ENCODE measurements around the gene EXOC4.

Gene EXOC4

GRCh38 chr7:133699386-133699785, 446.5 kb downstream of the EXOC4 start:
- Histone ChIP-seq H3K4me3 (ENCODE audit: low read depth in 1 of 2, low read length in 2 of 2) (no peak overlapping the region), H3K4me1 (ENCODE audit: insufficient read depth, low read length) (no peaks in the 10 kb centered on the region), H3K36me3 (ENCODE audit: insufficient read depth, low read length) (no peaks in the 10 kb centered on the region), H3K27me3 (ENCODE audit: control insufficient read depth in 1 of 2, insufficient read depth in 2 of 2, low read length in 2 of 2) (no peaks in the 10 kb centered on the region), H3K27ac (ENCODE audit: low read depth, low read length) (no peak overlapping the region), H3K9me3 (ENCODE audit: low read length) (no peaks in the 10 kb centered on the region), H3K9ac (ENCODE audit: low read length) (no peak overlapping the region)

DNA sequence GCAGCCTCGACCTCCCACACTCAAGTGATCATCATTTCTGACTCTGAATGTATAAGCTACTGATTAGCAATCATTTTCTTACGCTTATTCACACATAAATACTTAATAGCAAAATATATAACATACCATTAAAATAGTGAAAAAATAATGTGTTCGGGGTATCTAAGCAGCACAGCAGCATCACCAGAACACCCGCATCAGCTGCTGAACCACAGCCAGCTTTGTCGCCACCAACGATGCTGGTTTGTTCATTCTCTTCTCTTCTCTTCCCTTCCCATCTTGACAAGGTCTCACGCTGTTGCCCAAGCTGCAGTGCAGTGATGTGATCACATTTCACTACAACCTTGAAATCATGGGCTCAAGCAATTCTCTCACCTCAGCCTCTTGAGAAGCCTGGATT, 449.2 kb downstream of the EXOC4 start:
- Histone ChIP-seq H3K27ac (ENCODE audit: low read depth, low read length) (no peak overlapping the region), H3K9ac (ENCODE audit: low read length) (no peak overlapping the region), H3K9me3 (ENCODE audit: low read length) (no peaks in the 10 kb centered on the region), H3K4me1 (ENCODE audit: insufficient read depth, low read length) (no peaks in the 10 kb centered on the region), H3K36me3 (ENCODE audit: insufficient read depth, low read length) (no peaks in the 10 kb centered on the region), H3K4me3 (ENCODE audit: low read depth in 1 of 2, low read length in 2 of 2) (no peak overlapping the region), H3K27me3 (ENCODE audit: control insufficient read depth in 1 of 2, insufficient read depth in 2 of 2, low read length in 2 of 2) (no peaks in the 10 kb centered on the region)

GRCh38 chr7:133702960-133703359, 450.1 kb downstream of the EXOC4 start:
- no peaks in the 10 kb centered on the region for H3K36me3 ChIP-seq (ENCODE audit: insufficient read depth, low read length)
- no peaks in the 10 kb centered on the region for H3K9me3 ChIP-seq (ENCODE audit: low read length)
- no peaks in the 10 kb centered on the region for H3K27me3 ChIP-seq (ENCODE audit: control insufficient read depth in 1 of 2, insufficient read depth in 2 of 2, low read length in 2 of 2)
- H3K4me1 ChIP-seq (ENCODE audit: insufficient read depth, low read length): no peaks in the 10 kb centered on the region
- H3K27ac ChIP-seq (ENCODE audit: low read depth, low read length): no peak overlapping the region
- H3K4me3 ChIP-seq (ENCODE audit: low read depth in 1 of 2, low read length in 2 of 2): no peak overlapping the region
- no peak overlapping the region for H3K9ac ChIP-seq (ENCODE audit: low read length)

GRCh38 chr7:133703547-133703946, 450.7 kb downstream of the EXOC4 start:
- H3K9ac ChIP-seq (ENCODE audit: low read length): no peak overlapping the region
- H3K4me3 ChIP-seq (ENCODE audit: low read depth in 1 of 2, low read length in 2 of 2): no peak overlapping the region
- no peaks in the 10 kb centered on the region for H3K27me3 ChIP-seq (ENCODE audit: control insufficient read depth in 1 of 2, insufficient read depth in 2 of 2, low read length in 2 of 2)
- no peaks in the 10 kb centered on the region for H3K4me1 ChIP-seq (ENCODE audit: insufficient read depth, low read length)
- no peaks in the 10 kb centered on the region for H3K36me3 ChIP-seq (ENCODE audit: insufficient read depth, low read length)
- H3K27ac ChIP-seq (ENCODE audit: low read depth, low read length): no peak overlapping the region
- H3K9me3 ChIP-seq (ENCODE audit: low read length): no peaks in the 10 kb centered on the region

DNA sequence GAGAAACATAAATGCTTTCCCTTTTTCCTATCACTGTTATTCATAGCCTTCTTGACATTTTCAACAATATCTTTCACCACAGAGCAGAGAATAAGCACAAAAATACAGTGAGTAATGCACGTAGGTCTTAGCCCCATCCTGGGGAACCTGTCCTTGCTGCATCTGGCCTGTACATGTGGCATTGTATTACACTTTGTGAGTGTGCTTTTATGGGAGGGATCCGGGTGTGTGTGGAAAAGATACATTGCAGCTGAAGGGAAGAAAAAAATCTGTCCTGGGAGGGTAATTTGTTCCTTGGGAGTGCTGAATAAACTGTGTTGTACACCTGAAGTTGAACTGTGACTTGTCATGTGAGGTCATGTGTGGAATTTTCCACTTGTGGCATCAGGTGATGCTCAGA, 451.6 kb downstream of the EXOC4 start:
- Histone ChIP-seq H3K4me1 (ENCODE audit: insufficient read depth, low read length) (no peaks in the 10 kb centered on the region), H3K9me3 (ENCODE audit: low read length) (no peaks in the 10 kb centered on the region), H3K27me3 (ENCODE audit: control insufficient read depth in 1 of 2, insufficient read depth in 2 of 2, low read length in 2 of 2) (no peaks in the 10 kb centered on the region), H3K36me3 (ENCODE audit: insufficient read depth, low read length) (no peaks in the 10 kb centered on the region), H3K27ac (ENCODE audit: low read depth, low read length) (no peak overlapping the region), H3K4me3 (ENCODE audit: low read depth in 1 of 2, low read length in 2 of 2) (no peak overlapping the region), H3K9ac (ENCODE audit: low read length) (no peak overlapping the region)

- no peaks in the 10 kb centered on the region for H3K36me3 ChIP-seq (ENCODE audit: insufficient read depth, low read length)
- no peak overlapping the region for H3K4me3 ChIP-seq (ENCODE audit: low read depth in 1 of 2, low read length in 2 of 2)
- H3K9ac ChIP-seq (ENCODE audit: low read length): no peak overlapping the region
- no peaks in the 10 kb centered on the region for H3K9me3 ChIP-seq (ENCODE audit: low read length)
- no peak overlapping the region for H3K27ac ChIP-seq (ENCODE audit: low read depth, low read length)
- no peaks in the 10 kb centered on the region for H3K27me3 ChIP-seq (ENCODE audit: control insufficient read depth in 1 of 2, insufficient read depth in 2 of 2, low read length in 2 of 2)
- H3K4me1 ChIP-seq (ENCODE audit: insufficient read depth, low read length): no peaks in the 10 kb centered on the region
Measured at GRCh38 chr7:133705596-133705995, 452.7 kb downstream of the EXOC4 start.

DNA sequence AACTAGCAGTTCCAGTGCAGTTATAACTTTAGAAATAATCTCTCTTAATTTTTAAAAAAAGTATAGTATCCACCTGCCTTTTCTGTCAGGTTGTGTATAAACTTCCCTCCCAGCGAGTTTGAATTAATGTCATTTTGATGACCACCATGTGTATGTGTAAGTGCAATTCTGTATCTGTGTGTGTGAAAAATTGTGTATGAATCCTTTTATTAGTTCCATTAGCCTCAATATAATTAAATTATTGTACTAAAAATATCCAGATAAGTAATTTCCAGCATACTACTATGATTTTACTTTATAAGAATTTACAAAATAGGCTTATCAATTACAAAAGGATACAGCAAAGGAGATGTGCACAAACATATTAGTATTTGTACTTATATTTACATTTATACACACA, 453.1 kb downstream of the EXOC4 start:
- Histone ChIP-seq H3K36me3 (ENCODE audit: insufficient read depth, low read length) (no peaks in the 10 kb centered on the region), H3K27me3 (ENCODE audit: control insufficient read depth in 1 of 2, insufficient read depth in 2 of 2, low read length in 2 of 2) (no peaks in the 10 kb centered on the region), H3K4me1 (ENCODE audit: insufficient read depth, low read length) (no peaks in the 10 kb centered on the region), H3K9ac (ENCODE audit: low read length) (no peak overlapping the region), H3K9me3 (ENCODE audit: low read length) (no peaks in the 10 kb centered on the region), H3K27ac (ENCODE audit: low read depth, low read length) (no peak overlapping the region), H3K4me3 (ENCODE audit: low read depth in 1 of 2, low read length in 2 of 2) (no peak overlapping the region)

DNA sequence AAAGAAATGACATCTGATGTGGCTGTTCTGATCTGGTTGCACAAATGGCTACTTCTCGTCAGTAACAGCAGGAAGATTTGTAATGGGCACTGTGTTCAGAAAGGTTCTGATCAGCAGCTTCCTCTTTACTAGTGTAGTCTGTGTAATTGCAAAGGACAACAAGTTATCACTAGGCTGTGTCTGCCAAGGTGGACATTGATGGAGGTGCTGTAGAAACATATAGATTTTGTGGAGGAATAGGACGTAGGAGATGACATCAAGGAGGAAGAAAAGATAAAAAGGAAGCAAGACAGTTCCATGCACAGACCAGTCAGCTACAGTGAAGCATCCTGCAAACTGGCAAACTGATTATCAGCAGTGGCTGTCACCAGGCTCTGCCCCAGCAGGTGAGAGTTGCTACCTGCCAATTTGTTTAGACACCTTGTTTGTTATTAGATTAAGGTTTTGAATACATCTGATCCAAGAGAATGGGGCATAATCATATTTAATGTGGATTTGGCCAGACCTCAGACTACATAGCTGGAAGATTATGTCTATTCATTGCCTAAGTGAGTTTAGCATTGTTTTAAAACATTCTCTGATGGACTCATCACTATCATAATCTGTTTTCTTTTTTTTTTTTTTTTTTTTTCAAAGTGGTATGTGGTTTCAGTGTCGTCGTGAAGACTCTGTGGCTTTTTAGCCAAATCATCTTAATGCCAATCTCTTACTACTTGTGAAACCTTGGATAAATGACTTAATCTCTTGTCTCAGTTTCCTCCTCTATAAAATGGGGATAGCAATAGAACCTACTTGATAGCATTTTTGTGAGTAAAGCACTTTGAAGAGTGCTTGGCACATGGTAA, 456.4 kb downstream of the EXOC4 start:
- H3K27ac ChIP-seq (ENCODE audit: low read depth, low read length): no peak overlapping the region
- H3K9me3 ChIP-seq (ENCODE audit: low read length): no peaks in the 10 kb centered on the region
- no peaks in the 10 kb centered on the region for H3K4me1 ChIP-seq (ENCODE audit: insufficient read depth, low read length)
- H3K36me3 ChIP-seq (ENCODE audit: insufficient read depth, low read length): no peaks in the 10 kb centered on the region
- H3K4me3 ChIP-seq (ENCODE audit: low read depth in 1 of 2, low read length in 2 of 2): no peak overlapping the region
- H3K27me3 ChIP-seq (ENCODE audit: control insufficient read depth in 1 of 2, insufficient read depth in 2 of 2, low read length in 2 of 2): no peaks in the 10 kb centered on the region
- no peak overlapping the region for H3K9ac ChIP-seq (ENCODE audit: low read length)

DNA sequence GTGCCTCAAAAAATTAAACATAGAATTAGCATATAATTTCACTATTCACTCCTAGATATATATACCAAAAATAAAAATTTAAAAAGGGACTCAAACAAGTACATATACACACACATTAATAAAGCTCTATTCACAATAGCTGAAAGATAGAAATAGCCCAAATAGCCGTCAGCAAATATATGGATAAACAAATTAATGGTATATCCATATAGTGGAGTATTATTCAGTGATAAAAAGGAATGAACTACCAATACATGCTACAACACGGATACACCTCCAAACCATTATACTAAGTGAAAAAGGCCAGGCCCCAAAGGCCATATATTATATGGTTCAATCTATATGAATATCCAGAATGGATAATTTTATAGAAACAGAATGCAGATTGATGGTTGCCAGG, 459.7 kb downstream of the EXOC4 start:
- Histone ChIP-seq H3K4me1 (ENCODE audit: insufficient read depth, low read length) (no peaks in the 10 kb centered on the region), H3K4me3 (ENCODE audit: low read depth in 1 of 2, low read length in 2 of 2) (no peak overlapping the region), H3K9ac (ENCODE audit: low read length) (no peak overlapping the region), H3K36me3 (ENCODE audit: insufficient read depth, low read length) (no peaks in the 10 kb centered on the region), H3K27ac (ENCODE audit: low read depth, low read length) (no peak overlapping the region), H3K27me3 (ENCODE audit: control insufficient read depth in 1 of 2, insufficient read depth in 2 of 2, low read length in 2 of 2) (no peaks in the 10 kb centered on the region), H3K9me3 (ENCODE audit: low read length) (no peaks in the 10 kb centered on the region)

DNA sequence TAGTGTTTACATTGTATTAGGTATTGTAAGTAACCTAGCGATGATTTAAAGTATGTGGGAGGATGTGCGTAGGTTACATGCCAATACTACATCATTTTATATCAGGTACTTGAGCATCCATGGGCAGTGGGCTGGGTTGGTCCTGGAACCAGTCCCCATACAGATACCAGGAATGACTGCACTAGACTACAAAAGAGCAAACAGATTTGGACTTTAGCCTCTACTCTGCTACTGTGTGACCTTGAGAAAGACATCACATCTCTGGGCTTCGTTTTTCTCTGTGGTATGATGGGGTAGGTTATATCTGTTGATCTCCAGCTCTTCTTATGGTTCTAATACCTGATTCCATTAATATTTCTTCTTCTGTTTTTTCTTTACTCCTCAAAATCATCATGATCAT, 461.8 kb downstream of the EXOC4 start:
- Histone ChIP-seq H3K9ac (ENCODE audit: low read length) (no peak overlapping the region), H3K27me3 (ENCODE audit: control insufficient read depth in 1 of 2, insufficient read depth in 2 of 2, low read length in 2 of 2) (no peaks in the 10 kb centered on the region), H3K9me3 (ENCODE audit: low read length) (no peaks in the 10 kb centered on the region), H3K4me3 (ENCODE audit: low read depth in 1 of 2, low read length in 2 of 2) (no peak overlapping the region), H3K36me3 (ENCODE audit: insufficient read depth, low read length) (no peaks in the 10 kb centered on the region), H3K27ac (ENCODE audit: low read depth, low read length) (no peak overlapping the region), H3K4me1 (ENCODE audit: insufficient read depth, low read length) (no peaks in the 10 kb centered on the region)

DNA sequence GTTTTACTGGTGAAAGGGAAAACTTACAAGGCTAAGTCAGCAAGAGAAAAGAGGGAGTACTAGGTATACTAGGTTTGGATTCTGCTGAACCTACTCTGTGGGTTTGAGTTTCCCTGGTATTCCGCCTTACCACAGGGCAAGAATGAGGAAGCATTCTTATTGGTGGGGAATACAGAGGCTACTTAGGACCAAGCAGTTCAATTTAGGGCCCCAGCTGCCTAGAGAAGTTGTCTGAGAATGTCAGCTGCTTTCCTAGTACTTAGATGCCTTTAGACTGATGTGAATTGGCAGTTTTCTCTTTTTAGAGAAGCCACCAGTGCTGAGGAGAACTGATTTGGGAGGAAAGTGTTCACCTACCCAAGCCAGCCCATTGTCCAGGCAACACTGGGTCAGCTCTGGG, 465.3 kb downstream of the EXOC4 start:
- Histone ChIP-seq H3K4me1 (ENCODE audit: insufficient read depth, low read length) (no peaks in the 10 kb centered on the region), H3K27ac (ENCODE audit: low read depth, low read length) (no peak overlapping the region), H3K9me3 (ENCODE audit: low read length) (no peaks in the 10 kb centered on the region), H3K9ac (ENCODE audit: low read length) (no peak overlapping the region), H3K4me3 (ENCODE audit: low read depth in 1 of 2, low read length in 2 of 2) (no peak overlapping the region), H3K27me3 (ENCODE audit: control insufficient read depth in 1 of 2, insufficient read depth in 2 of 2, low read length in 2 of 2) (no peaks in the 10 kb centered on the region), H3K36me3 (ENCODE audit: insufficient read depth, low read length) (no peaks in the 10 kb centered on the region)

DNA sequence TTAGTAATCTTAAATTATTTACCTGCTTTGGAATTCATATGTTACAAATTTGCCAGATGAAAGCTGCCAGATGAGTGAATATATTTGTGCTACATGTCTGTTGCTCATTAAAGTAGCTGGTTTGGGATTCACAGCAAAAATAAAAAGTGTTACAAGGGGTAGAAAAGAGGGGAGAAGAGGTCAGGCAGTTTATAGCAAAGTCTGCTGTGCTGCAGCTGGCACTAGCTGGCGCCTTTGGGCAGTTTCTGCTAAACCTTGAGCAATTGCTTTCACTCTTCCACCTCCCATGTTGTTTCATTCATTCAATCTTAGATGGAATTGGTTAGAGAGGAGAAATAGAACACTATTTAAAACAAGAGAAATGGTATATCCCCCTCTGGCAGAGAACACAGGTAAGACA, 470.2 kb downstream of the EXOC4 start:
- Histone ChIP-seq H3K36me3 (ENCODE audit: insufficient read depth, low read length) (no peaks in the 10 kb centered on the region), H3K27me3 (ENCODE audit: control insufficient read depth in 1 of 2, insufficient read depth in 2 of 2, low read length in 2 of 2) (no peaks in the 10 kb centered on the region), H3K4me1 (ENCODE audit: insufficient read depth, low read length) (no peaks in the 10 kb centered on the region), H3K4me3 (ENCODE audit: low read depth in 1 of 2, low read length in 2 of 2) (no peak overlapping the region), H3K9ac (ENCODE audit: low read length) (no peak overlapping the region), H3K9me3 (ENCODE audit: low read length) (no peaks in the 10 kb centered on the region), H3K27ac (ENCODE audit: low read depth, low read length) (no peak overlapping the region)

All from muscle layer of colon (tissue), 2 donors.